ENCODE results near the gene PKP4. TPM values are rescaled to one million over a fixed set of nuclear protein-coding genes. Genes with fewer than 3 reads are reported as not detected.
A peak's percentile ranks its signal among the peaks of the same experiment; 100 is the strongest.

The PKP4 gene
- 20.4 and 24.9 TPM in 2 replicates for polyA plus RNA-seq (2011; rRNA removed)
- polyA minus RNA-seq (2011; rRNA and poly(A)+ RNA removed), result 43.8 and 47.1 TPM in 2 replicates

GRCh38 chr2:158456309-158457066 lies at the start of gene PKP4, which contains the start of gene CCDC148:
Gene PKP4, plus strand, starts transcription at chr2:158456952. Its CDS starts 76,233 bp downstream, at chr2:158533185.
Gene CCDC148, minus strand, starts transcription at chr2:158456753. Its CDS starts 314 bp downstream, at chr2:158456439.
- CTCF ChIA-PET, result interaction anchor here (0.7 to 4.7 kb wide), 9 partner anchors 9 to 432 kb away, joined by 3 to 51 read pairs (median 6); no protein-coding TSS in a partner anchor
- TF ChIP-seq CTCF (IDR thresholded peaks at IDR 0.05; ENCODE audit: low read depth, low read length), result peak; percentile 22
- Histone ChIP-seq H3K4me3 (ENCODE audit: low read depth, low read length) (peak within 1 kb of the TSS; percentile 86), H3K27me3 (ENCODE audit: control insufficient read depth, insufficient read depth, low read length) (no peaks in the 10 kb centered on the region), H3K27ac (ENCODE audit: low read depth, low read length) (peak within 1 kb of the TSS; percentile 62), H3K9me3 (ENCODE audit: control insufficient read depth, insufficient read depth, low read length) (no peaks in the 10 kb centered on the region)
- POLR2A ChIA-PET, result interaction anchor here (1.7 kb wide), 1 partner anchor 130 kb away, joined by 5 read pairs; no protein-coding TSS in a partner anchor
- peak; percentile 76 for DNase-seq (ENCODE audit: low read depth, low spot score)

GRCh38 chr2:158407031-158407430 lies 49.7 kb upstream of the PKP4 start:
- ChIA-PET POLR2A (no interaction called here), CTCF (no interaction called here)
- Histone ChIP-seq H3K9me3 (ENCODE audit: control insufficient read depth, insufficient read depth, low read length) (0 out of 2 replicates have a peak, but pooled peaks cover 3% of the 10 kb centered on the region), H3K27ac (ENCODE audit: low read depth, low read length) (no peak overlapping the region), H3K27me3 (ENCODE audit: control insufficient read depth, insufficient read depth, low read length) (no peaks in the 10 kb centered on the region), H3K4me3 (ENCODE audit: low read depth, low read length) (no peak overlapping the region)
- TF ChIP-seq CTCF (IDR thresholded peaks at IDR 0.05; ENCODE audit: low read depth, low read length), result no peak
- DNase-seq (ENCODE audit: low read depth, low spot score), result no peak

- Histone ChIP-seq H3K27me3 (ENCODE audit: control insufficient read depth, insufficient read depth, low read length) (no peaks in the 10 kb centered on the region), H3K27ac (ENCODE audit: low read depth, low read length) (no peak overlapping the region), H3K9me3 (ENCODE audit: control insufficient read depth, insufficient read depth, low read length) (0 out of 2 replicates have a peak, but pooled peaks cover 3% of the 10 kb centered on the region), H3K4me3 (ENCODE audit: low read depth, low read length) (no peak overlapping the region)
- POLR2A ChIA-PET, result no interaction called here
- DNase-seq (ENCODE audit: low read depth, low spot score), result no peak
- TF ChIP-seq CTCF (IDR thresholded peaks at IDR 0.05; ENCODE audit: low read depth, low read length), result no peak
- CTCF ChIA-PET, result no interaction called here
Observed at GRCh38 chr2:158410132-158410531, 46.6 kb upstream of the PKP4 start.

- Histone ChIP-seq H3K9me3 (ENCODE audit: control insufficient read depth, insufficient read depth, low read length) (peaks cover 8% of the 10 kb centered on the region), H3K4me3 (ENCODE audit: low read depth, low read length) (no peak overlapping the region), H3K27ac (ENCODE audit: low read depth, low read length) (no peak overlapping the region), H3K27me3 (ENCODE audit: control insufficient read depth, insufficient read depth, low read length) (no peaks in the 10 kb centered on the region)
- TF ChIP-seq CTCF (IDR thresholded peaks at IDR 0.05; ENCODE audit: low read depth, low read length), result no peak
- no peak for DNase-seq (ENCODE audit: low read depth, low spot score)
- CTCF ChIA-PET, result interaction anchor here (1.7 kb wide), 1 partner anchor 342 kb away, joined by 5 read pairs; no protein-coding TSS in a partner anchor
- POLR2A ChIA-PET, result no interaction called here
Observed at GRCh38 chr2:158411748-158412147, 45.0 kb upstream of the PKP4 start.

- ChIA-PET CTCF (interaction anchor here (1.7 kb wide), 1 partner anchor 342 kb away, joined by 5 read pairs; no protein-coding TSS in a partner anchor), POLR2A (no interaction called here)
- Histone ChIP-seq H3K27ac (ENCODE audit: low read depth, low read length) (no peak overlapping the region), H3K9me3 (ENCODE audit: control insufficient read depth, insufficient read depth, low read length) (peaks cover 8% of the 10 kb centered on the region), H3K4me3 (ENCODE audit: low read depth, low read length) (no peak overlapping the region), H3K27me3 (ENCODE audit: control insufficient read depth, insufficient read depth, low read length) (no peaks in the 10 kb centered on the region)
- DNase-seq (ENCODE audit: low read depth, low spot score), result peak; percentile 23
- TF ChIP-seq CTCF (IDR thresholded peaks at IDR 0.05; ENCODE audit: low read depth, low read length), result no peak
Observed at GRCh38 chr2:158412206-158412605, 44.5 kb upstream of the PKP4 start.

All from AG04450 (cell line).